HG03442 (cell line): Measurements from ENCODE around the gene GABRR3.

Source experiments
- ATAC-seq: cut with Tn5 transposase; IDR thresholded peaks from one replicate; pipeline ENCODE4 v1.9.1; 2021; ENCODE audit warnings: mild to moderate bottlenecking, moderate library complexity; ENCODE audit not compliant: unreplicated experiment

Gene GABRR3

GRCh38 chr3:97958796-97959195 is 76.3 kb downstream of the GABRR3 start:
- ATAC-seq: no peak

GRCh38 chr3:97958396-97958795 is 76.7 kb downstream of the GABRR3 start:
- ATAC-seq: no peak

GRCh38 chr3:97957617-97958311 is 77.4 kb downstream of the GABRR3 start:
- no peak for ATAC-seq

GRCh38 chr3:97956051-97956450 is 79.1 kb downstream of the GABRR3 start:
- ATAC-seq: no peak

GRCh38 chr3:97954228-97954827 is 80.8 kb downstream of the GABRR3 start:
- ATAC-seq: peak; percentile 60

- ATAC-seq: no peak
These were observed 82.2 kb downstream of the GABRR3 start for GRCh38 chr3:97952872-97953271.

GRCh38 chr3:97952280-97952679 is 82.8 kb downstream of the GABRR3 start:
- ATAC-seq: no peak

- ATAC-seq: no peak
These were observed 84.8 kb downstream of the GABRR3 start for GRCh38 chr3:97950360-97950759.

- ATAC-seq: no peak
These were observed 85.4 kb downstream of the GABRR3 start for GRCh38 chr3:97949743-97950142.

GRCh38 chr3:97949110-97949485 is 86.0 kb downstream of the GABRR3 start:
- no peak for ATAC-seq

GRCh38 chr3:97948351-97949109 is 86.6 kb downstream of the GABRR3 start:
- no peak for ATAC-seq

- no peak for ATAC-seq
These were observed 92.1 kb downstream of the GABRR3 start for GRCh38 chr3:97942801-97943546.

GRCh38 chr3:97940034-97940433 is 95.1 kb downstream of the GABRR3 start:
- ATAC-seq: no peak

- no peak for ATAC-seq
These were observed 95.7 kb downstream of the GABRR3 start for GRCh38 chr3:97939401-97939800.

GRCh38 chr3:97938444-97938843 is 96.7 kb downstream of the GABRR3 start:
- ATAC-seq: no peak

GRCh38 chr3:97937205-97937604 is 97.9 kb downstream of the GABRR3 start:
- ATAC-seq: no peak

GRCh38 chr3:97935842-97936241 is 99.3 kb downstream of the GABRR3 start:
- ATAC-seq: no peak
